Hepatocyte (in vitro differentiated cells): ENCODE measurements around the gene CD44.

Experiments
- CTCF ChIP-seq: fragments of 200-600 bp; sonication (generic); IDR thresholded peaks from 2 replicates; pipeline ENCODE4 v1.5.1; 2016; ENCODE audit warnings: antibody characterized with exemption, mild to moderate bottlenecking; ENCODE audit not compliant: poor library complexity
- EZH2 ChIP-seq: fragments of 200-600 bp; sonication (generic); IDR thresholded peaks from 2 replicates; pipeline ENCODE4 v1.6.1; 2016; ENCODE audit warnings: antibody characterized with exemption, mild to moderate bottlenecking, borderline replicate concordance
- EZH2phosphoT487 ChIP-seq: fragments of 200-600 bp; sonication (generic); IDR thresholded peaks from one replicate; pipeline ENCODE4 v1.6.1; 2018; ENCODE audit warnings: antibody characterized with exemption, mild to moderate bottlenecking, low read depth, moderate library complexity; ENCODE audit not compliant: unreplicated experiment, severe bottlenecking

- TF ChIP-seq CTCF (no peak), EZH2phosphoT487 (no peak), EZH2 (no peak)
These were observed 53.4 kb downstream of the CD44 start for GRCh38 chr11:35192347-35192746.
